HG03460 (cell line): ENCODE results near the gene LDLRAD4.
"Not testable (repeated sequence)": the region's sequence is repeated elsewhere in the genome, so short reads cannot be mapped to it uniquely, and the experiment has no call there.

ENCODE experiments used
- ATAC-seq: cut with Tn5 transposase; IDR thresholded peaks from one replicate; pipeline ENCODE4 v1.9.1; 2021; ENCODE audit not compliant: unreplicated experiment

LDLRAD4 gene

DNA sequence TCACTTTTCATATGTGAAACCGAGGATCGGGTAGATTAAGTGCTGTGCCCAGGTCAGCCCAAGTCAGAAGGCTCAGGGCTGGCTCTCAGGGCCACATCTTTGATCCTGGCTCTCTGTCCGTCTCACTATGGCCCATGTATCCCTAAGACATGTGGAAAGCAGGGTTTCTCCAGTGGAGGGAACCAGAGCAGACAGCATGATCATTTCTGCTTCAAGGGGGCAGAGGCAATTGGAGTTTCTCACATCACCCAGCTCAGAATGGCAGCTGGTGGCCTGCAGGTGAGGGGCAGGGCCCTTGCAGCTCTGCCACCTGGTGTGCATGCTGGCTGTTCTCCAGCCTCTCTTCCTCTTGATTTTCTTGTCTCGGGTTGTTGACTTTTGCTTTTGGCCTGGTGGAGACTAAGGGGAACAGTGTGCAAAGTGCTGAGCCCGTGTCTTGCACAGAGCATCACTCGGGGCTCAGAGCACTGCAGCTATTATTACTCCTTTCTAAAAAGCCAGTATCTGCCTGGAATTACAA lies 27.0 kb downstream of the LDLRAD4 start:
- no peak for ATAC-seq

DNA sequence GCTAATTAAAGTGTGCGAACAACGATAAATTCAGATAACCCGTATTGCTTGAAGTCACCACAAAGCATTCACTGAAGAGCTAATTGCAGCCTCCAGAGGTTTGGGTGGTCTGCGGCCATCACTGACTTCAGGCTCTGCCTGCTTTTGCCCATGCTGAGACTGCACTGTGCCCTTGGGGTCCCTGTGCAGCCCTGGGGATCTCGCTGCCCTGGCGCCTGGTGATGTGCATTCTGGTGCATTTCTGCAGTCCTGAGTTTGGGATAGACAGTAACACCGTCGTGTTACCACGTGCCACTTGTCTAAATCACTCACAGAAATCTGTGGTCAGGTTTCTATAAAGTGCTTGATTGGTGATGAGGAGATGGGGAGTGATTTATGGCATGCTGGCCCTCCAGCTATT lies 27.6 kb downstream of the LDLRAD4 start:
- no peak for ATAC-seq

- ATAC-seq, result no peak
Observed at GRCh38 chr18:13246591-13246990, 28.0 kb downstream of the LDLRAD4 start.

GRCh38 chr18:13247506-13247905 lies 28.9 kb downstream of the LDLRAD4 start:
- no peak for ATAC-seq

DNA sequence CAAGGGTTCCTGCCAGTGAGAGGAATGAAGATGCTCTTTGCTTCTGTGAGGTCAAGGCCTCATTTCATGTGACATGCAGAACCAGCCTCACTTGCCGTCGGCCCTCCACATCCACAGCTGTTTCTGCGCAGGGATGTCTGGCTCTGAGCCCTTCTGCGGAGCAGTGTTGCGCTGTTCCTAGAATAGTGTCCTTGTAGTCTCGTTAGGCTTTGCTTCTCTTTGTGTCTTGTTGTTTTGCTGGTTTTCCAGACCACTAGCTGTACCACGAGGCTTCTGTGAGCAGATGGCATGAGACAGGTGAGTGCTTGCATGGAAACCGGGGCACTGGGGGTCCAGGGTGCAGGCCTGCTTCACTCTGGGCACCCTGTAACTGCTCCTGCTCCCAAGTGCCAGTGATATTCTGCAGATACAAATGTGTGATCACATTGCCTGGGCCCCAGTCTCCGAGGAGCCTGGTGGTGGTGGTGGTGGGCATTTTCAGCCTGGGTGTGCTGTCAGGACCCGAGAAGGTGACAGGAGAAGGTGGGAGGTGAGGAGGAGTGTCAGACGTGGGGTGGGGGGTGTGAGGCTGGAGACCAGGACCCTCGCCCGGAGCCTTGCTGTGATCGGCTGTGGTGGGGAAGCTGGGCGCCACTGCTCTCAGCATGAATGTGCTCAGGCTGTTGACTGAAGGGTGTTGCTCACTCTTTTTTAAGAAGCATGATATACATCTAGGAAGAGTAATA lies 34.3 kb downstream of the LDLRAD4 start:
- no peak for ATAC-seq

- no peak for ATAC-seq
Observed at GRCh38 chr18:13253786-13254688, 35.5 kb downstream of the LDLRAD4 start.

GRCh38 chr18:13254971-13255927 lies 36.7 kb downstream of the LDLRAD4 start:
- ATAC-seq, result no peak

GRCh38 chr18:13256444-13257305 lies 38.1 kb downstream of the LDLRAD4 start:
- ATAC-seq, result no peak

DNA sequence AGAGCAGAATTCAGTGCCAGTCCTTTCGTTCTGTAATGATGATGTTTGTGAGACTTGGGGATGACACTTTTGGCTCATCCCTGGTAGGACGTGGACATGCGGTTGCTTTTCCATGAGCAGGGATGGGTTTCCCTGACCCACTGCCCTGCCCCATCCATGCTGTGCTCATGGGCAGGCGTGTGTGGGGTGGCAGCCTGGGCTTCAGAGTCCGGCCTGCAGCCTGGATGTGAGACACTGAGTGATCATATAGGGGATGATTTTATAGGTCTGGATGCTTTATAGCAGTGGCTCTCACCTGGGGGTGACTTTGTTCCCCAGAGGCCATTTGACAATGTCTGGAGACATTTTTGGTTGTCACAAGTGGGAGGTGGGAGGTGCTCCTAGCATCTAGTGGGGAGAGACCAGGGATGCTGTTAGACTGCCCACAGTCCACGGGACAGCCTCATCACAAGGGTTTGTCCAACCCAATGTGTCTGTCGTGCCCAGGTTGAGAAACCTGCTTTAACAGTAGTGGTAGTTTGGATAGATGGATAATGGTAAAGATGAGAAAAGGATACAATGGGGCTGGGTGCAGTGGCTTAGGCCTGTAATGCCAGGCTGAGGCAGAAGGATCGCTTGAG lies 38.9 kb downstream of the LDLRAD4 start:
- ATAC-seq, result no peak

GRCh38 chr18:13258921-13259320 lies 40.4 kb downstream of the LDLRAD4 start:
- ATAC-seq, result no peak

GRCh38 chr18:13259701-13260100 lies 41.1 kb downstream of the LDLRAD4 start:
- no peak for ATAC-seq

- no peak for ATAC-seq
Observed at GRCh38 chr18:13260197-13260934, 41.8 kb downstream of the LDLRAD4 start.

- no peak for ATAC-seq
Observed at GRCh38 chr18:13260935-13261640, 42.5 kb downstream of the LDLRAD4 start.

GRCh38 chr18:13261661-13262357 lies 43.2 kb downstream of the LDLRAD4 start:
- no peak for ATAC-seq

DNA sequence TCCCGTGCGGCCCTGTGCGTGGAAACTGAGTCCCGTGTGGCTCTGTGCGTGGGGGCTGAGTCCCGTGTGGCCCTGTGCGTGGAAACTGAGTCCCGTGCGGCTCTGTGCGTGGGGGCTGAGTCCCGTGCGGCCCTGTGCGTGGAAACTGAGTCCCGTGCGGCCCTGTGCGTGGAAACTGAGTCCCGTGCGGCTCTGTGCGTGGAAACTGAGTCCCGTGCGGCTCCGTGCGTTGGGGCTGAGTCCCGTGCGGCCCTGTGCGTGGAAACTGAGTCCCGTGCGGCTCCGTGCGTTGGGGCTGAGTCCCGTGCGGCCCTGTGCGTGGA lies 43.8 kb downstream of the LDLRAD4 start:
- not testable (repeated sequence) for ATAC-seq

- ATAC-seq, result no peak
Observed at GRCh38 chr18:13262839-13263691, 44.5 kb downstream of the LDLRAD4 start.
